Astrocyte (in vitro differentiated cells and primary cell): ENCODE results near the gene KCNC1. TPM values are rescaled to one million over a fixed set of nuclear protein-coding genes. Genes with fewer than 3 reads are reported as not detected.

ENCODE experiments used
- DNase-seq: peaks from one replicate; pipeline ENCODE4 v3.0.0-alpha.2; 2010; ENCODE audit warnings: low read depth
- FAIRE-seq: peaks from 2 replicates; lab custom pipeline; 2011; peaks lifted over from hg19 to GRCh38; lab: Jason Lieb, UNC
- H2AFZ ChIP-seq: 2 replicates; pipeline ENCODE4 v1.6.0; 2012; ENCODE audit warnings: low read depth, low read length, inconsistent platforms
- H3K27ac ChIP-seq: 2 replicates; pipeline ENCODE4 v1.5.1; 2011; ENCODE audit warnings: low read depth, low read length, inconsistent platforms
- H3K27me3 ChIP-seq: 2 replicates; pipeline ENCODE4 v1.6.0; 2011; ENCODE audit warnings: low read length, inconsistent platforms; ENCODE audit not compliant: insufficient read depth
- H3K36me3 ChIP-seq: 2 replicates; pipeline ENCODE4 v1.5.1; 2011; ENCODE audit warnings: low read length, inconsistent platforms; ENCODE audit not compliant: insufficient read depth
- H3K4me1 ChIP-seq: 2 replicates; pipeline ENCODE4 v1.5.1; 2011; ENCODE audit warnings: low read length, inconsistent platforms; ENCODE audit not compliant: insufficient read depth
- H3K4me2 ChIP-seq: 2 replicates; pipeline ENCODE4 v1.6.0; 2012; ENCODE audit warnings: low read length, inconsistent platforms
- H3K4me3 ChIP-seq: 2 replicates; pipeline ENCODE4 v1.5.1; 2011; ENCODE audit warnings: low read depth, mild to moderate bottlenecking, low read length, inconsistent platforms; ENCODE audit not compliant: insufficient read depth
- H3K79me2 ChIP-seq: 2 replicates; pipeline ENCODE4 v1.6.0; 2012; ENCODE audit warnings: mild to moderate bottlenecking, low read length, inconsistent platforms; ENCODE audit not compliant: insufficient read depth
- H3K9ac ChIP-seq: 2 replicates; pipeline ENCODE4 v1.6.0; 2012; ENCODE audit warnings: mild to moderate bottlenecking, low read length, inconsistent platforms
- H3K9me3 ChIP-seq: 2 replicates; pipeline ENCODE4 v1.5.1; 2012; ENCODE audit warnings: low read depth, mild to moderate bottlenecking, low read length, inconsistent platforms; ENCODE audit not compliant: insufficient read depth
- H4K20me1 ChIP-seq: 2 replicates; pipeline ENCODE4 v1.6.0; 2012; ENCODE audit warnings: low read length, inconsistent platforms; ENCODE audit not compliant: insufficient read depth
- H3K27ac Mint-ChIP-seq: one replicate; pipeline ENCODE4 v1.8.0; 2021; ENCODE audit warnings: mild to moderate bottlenecking, mixed read lengths; ENCODE audit not compliant: unreplicated experiment
- H3K27me3 Mint-ChIP-seq: one replicate; pipeline ENCODE4 v1.8.0; 2021; ENCODE audit warnings: low read depth, mixed read lengths; ENCODE audit not compliant: unreplicated experiment
- H3K36me3 Mint-ChIP-seq: one replicate; pipeline ENCODE4 v1.8.0; 2021; ENCODE audit warnings: low read depth, mixed read lengths; ENCODE audit not compliant: unreplicated experiment
- H3K4me1 Mint-ChIP-seq: one replicate; pipeline ENCODE4 v1.8.0; 2021; ENCODE audit warnings: low read depth, mixed read lengths; ENCODE audit not compliant: unreplicated experiment
- H3K4me3 Mint-ChIP-seq: one replicate; pipeline ENCODE4 v1.8.0; 2021; ENCODE audit warnings: mild to moderate bottlenecking, moderate library complexity, mixed read lengths; ENCODE audit not compliant: unreplicated experiment
- H3K9me3 Mint-ChIP-seq: one replicate; pipeline ENCODE4 v1.8.0; 2021; ENCODE audit warnings: mild to moderate bottlenecking, mixed read lengths; ENCODE audit not compliant: unreplicated experiment
- EZH2 ChIP-seq: IDR thresholded peaks from 2 replicates; pipeline ENCODE4 v1.6.1; 2012; ENCODE audit warnings: mild to moderate bottlenecking, low read length, inconsistent platforms; ENCODE audit not compliant: insufficient read depth
- total RNA-seq: library from RNA; stranded (reverse); gene quantifications from 2 replicates; pipeline ENCODE4 v1.2.1, GENCODE V29; 2021
- TF ChIP-seq, protein P1 (sequence below): IDR thresholded peaks from 2 replicates; pipeline ENCODE4 v1.5.1; 2011; ENCODE audit warnings: low read depth, mild to moderate bottlenecking, inconsistent platforms, low read length, moderate library complexity; ENCODE audit not compliant: insufficient read depth

KCNC1 gene
- total RNA-seq, 1 donor from 2014 or later = 0.05 TPM

DNA sequence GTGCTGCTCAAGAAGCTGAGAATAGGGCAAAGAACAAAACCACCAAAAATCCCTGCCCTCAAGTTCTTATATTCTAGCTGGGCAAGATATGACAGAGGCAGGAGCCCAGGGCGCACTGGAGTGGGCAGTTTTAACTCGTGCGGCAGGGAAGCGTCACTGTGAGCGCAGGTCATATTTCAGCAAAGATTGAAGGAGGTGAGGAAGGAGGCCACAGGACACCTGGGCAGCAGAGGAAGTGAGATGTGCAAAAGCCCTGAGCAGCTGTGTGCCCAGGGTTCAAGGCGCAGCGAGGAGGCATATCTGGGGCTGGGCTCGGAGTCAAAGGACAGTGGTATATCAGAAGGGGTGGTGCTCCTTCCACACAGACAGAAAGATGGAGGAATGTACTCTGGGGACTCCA, 13.5 kb downstream of the KCNC1 start:
- Mint-ChIP-seq H3K36me3 (no peaks in the 10 kb centered on the region), H3K4me3 (no peak overlapping the region), H3K27ac (peak overlapping the region; percentile 60), H3K9me3 (no peaks in the 10 kb centered on the region), H3K4me1 (peaks cover 7% of the 10 kb centered on the region), H3K27me3 (peaks cover 56% of the 10 kb centered on the region)
- Histone ChIP-seq H3K4me2 (no peak overlapping the region), H4K20me1 (no peaks in the 10 kb centered on the region), H3K9ac (no peak overlapping the region), H2AFZ (no peak overlapping the region), H3K9me3 (no peaks in the 10 kb centered on the region), H3K27ac (no peak overlapping the region), H3K27me3 (no peaks in the 10 kb centered on the region), H3K36me3 (no peaks in the 10 kb centered on the region), H3K4me1 (peaks cover 11% of the 10 kb centered on the region), H3K4me3 (no peak overlapping the region), H3K79me2 (no peaks in the 10 kb centered on the region)
- FAIRE-seq = no peak
- no peak for TF ChIP-seq EZH2
- TF ChIP-seq, protein P1, sequence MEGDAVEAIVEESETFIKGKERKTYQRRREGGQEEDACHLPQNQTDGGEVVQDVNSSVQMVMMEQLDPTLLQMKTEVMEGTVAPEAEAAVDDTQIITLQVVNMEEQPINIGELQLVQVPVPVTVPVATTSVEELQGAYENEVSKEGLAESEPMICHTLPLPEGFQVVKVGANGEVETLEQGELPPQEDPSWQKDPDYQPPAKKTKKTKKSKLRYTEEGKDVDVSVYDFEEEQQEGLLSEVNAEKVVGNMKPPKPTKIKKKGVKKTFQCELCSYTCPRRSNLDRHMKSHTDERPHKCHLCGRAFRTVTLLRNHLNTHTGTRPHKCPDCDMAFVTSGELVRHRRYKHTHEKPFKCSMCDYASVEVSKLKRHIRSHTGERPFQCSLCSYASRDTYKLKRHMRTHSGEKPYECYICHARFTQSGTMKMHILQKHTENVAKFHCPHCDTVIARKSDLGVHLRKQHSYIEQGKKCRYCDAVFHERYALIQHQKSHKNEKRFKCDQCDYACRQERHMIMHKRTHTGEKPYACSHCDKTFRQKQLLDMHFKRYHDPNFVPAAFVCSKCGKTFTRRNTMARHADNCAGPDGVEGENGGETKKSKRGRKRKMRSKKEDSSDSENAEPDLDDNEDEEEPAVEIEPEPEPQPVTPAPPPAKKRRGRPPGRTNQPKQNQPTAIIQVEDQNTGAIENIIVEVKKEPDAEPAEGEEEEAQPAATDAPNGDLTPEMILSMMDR = no peak
- DNase-seq = no peak

DNA sequence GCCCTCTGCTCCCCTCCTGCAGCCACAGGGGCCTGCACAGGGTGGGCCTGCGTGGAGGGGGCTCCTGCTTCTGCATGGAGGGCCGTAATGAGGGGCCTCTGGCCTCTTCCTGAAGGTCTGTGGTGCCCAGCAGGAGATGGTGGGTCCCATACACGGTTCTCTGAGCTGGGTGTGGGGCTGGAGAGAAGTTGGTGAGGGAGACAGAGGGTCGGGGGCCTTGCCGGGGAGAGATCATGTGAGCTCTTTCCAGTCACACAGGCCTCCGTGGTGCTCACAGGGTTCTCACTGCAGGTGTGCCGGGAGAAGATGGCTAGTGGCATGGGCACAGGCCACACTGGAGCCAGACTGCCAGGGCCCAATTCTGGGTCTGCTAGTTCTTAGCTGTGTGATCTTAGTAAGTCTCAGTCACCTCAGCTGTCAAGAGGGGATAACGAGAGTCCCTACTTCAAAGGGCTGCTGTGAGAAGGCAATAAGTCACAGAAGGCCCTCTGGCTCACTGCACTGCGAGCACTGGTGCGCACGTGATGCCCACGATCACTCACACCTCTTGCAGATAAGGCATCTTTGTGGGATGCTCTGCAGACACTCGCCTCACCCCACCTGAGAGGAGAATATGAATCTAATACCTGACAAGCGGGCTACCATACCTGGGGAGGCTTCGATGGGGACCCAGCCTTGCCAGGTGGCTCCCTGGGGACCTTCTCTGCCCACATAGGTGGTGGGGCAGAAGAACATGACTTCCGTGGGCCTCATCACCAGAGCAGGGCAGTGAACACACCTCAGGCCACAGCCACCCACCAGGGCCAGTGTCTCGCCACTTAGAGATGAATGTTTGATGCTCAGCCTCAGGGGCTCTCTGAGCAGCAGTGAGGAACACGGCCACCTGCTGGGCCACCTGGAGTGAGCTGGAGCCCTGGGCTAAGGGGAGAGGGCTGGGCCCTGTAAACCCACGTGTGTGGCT, 14.5 kb downstream of the KCNC1 start:
- Histone ChIP-seq H3K4me1 (peaks cover 3% of the 10 kb centered on the region), H3K27ac (no peak overlapping the region), H4K20me1 (no peaks in the 10 kb centered on the region), H3K4me2 (no peak overlapping the region), H2AFZ (no peak overlapping the region), H3K79me2 (no peaks in the 10 kb centered on the region), H3K9me3 (no peaks in the 10 kb centered on the region), H3K36me3 (no peaks in the 10 kb centered on the region), H3K9ac (no peak overlapping the region), H3K27me3 (peaks cover 3% of the 10 kb centered on the region), H3K4me3 (no peak overlapping the region)
- Mint-ChIP-seq H3K4me3 (no peak overlapping the region), H3K36me3 (no peaks in the 10 kb centered on the region), H3K27ac (no peak overlapping the region), H3K27me3 (peaks cover 61% of the 10 kb centered on the region), H3K4me1 (peaks cover 2% of the 10 kb centered on the region), H3K9me3 (no peaks in the 10 kb centered on the region)
- TF ChIP-seq, protein P1 = no peak
- no peak for DNase-seq
- FAIRE-seq = no peak
